HepG2 (cell line): Measurements from ENCODE around the gene RAET1E. TPM values are rescaled to one million over a fixed set of nuclear protein-coding genes. Genes with fewer than 3 reads are reported as not detected.
A peak's percentile ranks its signal among the peaks of the same experiment; 100 is the strongest.

ENCODE experiments used
- DMTF1 ChIP-seq: sonication (generic); formaldehyde crosslinking; IDR thresholded peaks from 2 replicates; pipeline ENCODE4 v1.4.0; 2020; ENCODE audit warnings: mild to moderate bottlenecking, missing genetic modification reagents
- ELK4 ChIP-seq: sonication (generic); formaldehyde crosslinking; IDR thresholded peaks from 2 replicates; pipeline ENCODE4 v1.9.0; 2021; ENCODE audit warnings: missing genetic modification reagents, borderline replicate concordance
- ERF ChIP-seq: IDR thresholded peaks from 2 replicates; pipeline ENCODE4 v1.6.1; 2018; ENCODE audit warnings: missing biosample characterization, missing genetic modification reagents
- FLYWCH1 ChIP-seq: sonication (generic); formaldehyde crosslinking; IDR thresholded peaks from 2 replicates; pipeline ENCODE4 v1.8.1; 2023; ENCODE audit warnings: mild to moderate bottlenecking, missing genetic modification reagents
- FOXP1 ChIP-seq, 2 experiments: fragments of 450-650 bp in 1 of 2; IDR thresholded peaks; 2 replicates each; pipeline ENCODE4 v1.6.1; 2017 to 2018; ENCODE audit warnings: antibody characterized with exemption in 1 of 2
- HMG20B ChIP-seq: conservative IDR thresholded peaks from 2 replicates; pipeline ENCODE4 v1.6.1; 2016; ENCODE audit warnings: missing genetic modification reagents, missing compliant biosample characterization
- HOXA5 ChIP-seq: sonication (generic); formaldehyde crosslinking; IDR thresholded peaks from 2 replicates; pipeline ENCODE4 v1.4.0; 2020; ENCODE audit warnings: missing genetic modification reagents
- KDM5A ChIP-seq: fragments of 200-600 bp; sonication (generic); IDR thresholded peaks from 2 replicates; pipeline ENCODE4 v1.7.0; 2018; ENCODE audit warnings: antibody characterized with exemption, mild to moderate bottlenecking, low read length, borderline replicate concordance
- MTA1 ChIP-seq: sonication (generic); formaldehyde crosslinking; IDR thresholded peaks from 2 replicates; pipeline ENCODE4 v1.4.0; 2020; ENCODE audit warnings: missing genetic modification reagents, mild to moderate bottlenecking, borderline replicate concordance
- TARDBP ChIP-seq: sonication (generic); formaldehyde crosslinking; IDR thresholded peaks from 2 replicates; pipeline ENCODE4 v1.8.0; 2022; ENCODE audit warnings: mild to moderate bottlenecking, missing genetic modification reagents
- ZNF235 ChIP-seq: sonication (generic); formaldehyde crosslinking; IDR thresholded peaks from 2 replicates; pipeline ENCODE4 v1.8.1; 2023; ENCODE audit warnings: mild to moderate bottlenecking, missing genetic modification reagents, borderline replicate concordance
- polyA plus RNA-seq, 8 experiments: library from polyadenylated mRNA; depleted of rRNA in 3 of 8; stranded (reverse) in 7 of 8; unstranded in 1 of 8; fragments of >200 nt; fragmentation: Illumina TruSeq in 4 of 8; extraction: Trizol in 4 of 8; gene quantifications; 2 replicates each; pipeline versions ENCODE4 v1.2.1 to v1.2.3, GENCODE V29; 2011 to 2016; ENCODE audit warnings: low read depth in 4 of 8, missing spikeins in 1 of 8, mixed read lengths in 1 of 8; ENCODE audit not compliant: insufficient read depth in 1 of 8
- total RNA-seq, 5 experiments: library from RNA; depleted of rRNA; stranded (reverse); fragments of >200 nt; fragmentation: Illumina TruSeq; extraction: Trizol; gene quantifications; 2 replicates each; pipeline ENCODE4 v1.2.3, GENCODE V29; 2016; ENCODE audit warnings: low read depth in 1 of 5
- TF ChIP-seq, protein P1 (sequence below): IDR thresholded peaks from 2 replicates; pipeline ENCODE4 v1.6.1; 2016; ENCODE audit warnings: low read depth
- TF ChIP-seq, protein P2 (sequence below): sonication (generic); formaldehyde crosslinking; IDR thresholded peaks from 2 replicates; pipeline ENCODE4 v1.4.0; 2020; ENCODE audit warnings: low read depth, mild to moderate bottlenecking, missing genetic modification reagents
- TF ChIP-seq, protein P3 (sequence below): sonication (generic); formaldehyde crosslinking; IDR thresholded peaks from 2 replicates; pipeline ENCODE4 v1.5.0; 2020; ENCODE audit warnings: missing genetic modification reagents

RAET1E gene
- total and polyA plus RNA-seq, 2 of the 13 experiments (the other 11 are each of a cell fraction or from before 2014, with no cell fraction given): not detected

GRCh38 chr6:149859938-149860337 lies 38.0 kb downstream of the RAET1E start (continued):
- TF ChIP-seq HOXA5 (CRISPR knock-in tag) (no peak), TARDBP (CRISPR knock-in tag) (no peak), FOXP1 (IDR thresholded peaks at IDR 0.05) (no peak), FOXP1 (CRISPR knock-in tag; IDR thresholded peaks at IDR 0.05) (peak; percentile 34; the same call in 1 of the 2 replicates), ELK4 (CRISPR knock-in tag) (no peak), MTA1 (CRISPR knock-in tag) (no peak), ZNF235 (CRISPR knock-in tag) (no peak), ERF (CRISPR knock-in tag) (no peak), DMTF1 (CRISPR knock-in tag) (no peak), FLYWCH1 (CRISPR knock-in tag) (no peak), HMG20B (CRISPR knock-in tag) (0 out of 2 replicates have a peak, but pooled peaks have one; percentile 33), KDM5A (no peak)
- TF ChIP-seq, protein P1, sequence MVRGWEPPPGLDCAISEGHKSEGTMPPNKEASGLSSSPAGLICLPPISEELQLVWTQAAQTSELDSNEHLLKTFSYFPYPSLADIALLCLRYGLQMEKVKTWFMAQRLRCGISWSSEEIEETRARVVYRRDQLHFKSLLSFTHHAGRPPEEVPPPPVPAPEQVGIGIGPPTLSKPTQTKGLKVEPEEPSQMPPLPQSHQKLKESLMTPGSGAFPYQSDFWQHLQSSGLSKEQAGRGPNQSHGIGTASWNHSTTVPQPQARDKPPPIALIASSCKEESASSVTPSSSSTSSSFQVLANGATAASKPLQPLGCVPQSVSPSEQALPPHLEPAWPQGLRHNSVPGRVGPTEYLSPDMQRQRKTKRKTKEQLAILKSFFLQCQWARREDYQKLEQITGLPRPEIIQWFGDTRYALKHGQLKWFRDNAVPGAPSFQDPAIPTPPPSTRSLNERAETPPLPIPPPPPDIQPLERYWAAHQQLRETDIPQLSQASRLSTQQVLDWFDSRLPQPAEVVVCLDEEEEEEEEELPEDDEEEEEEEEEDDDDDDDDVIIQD (CRISPR knock-in tag): no peak
- TF ChIP-seq, protein P2, sequence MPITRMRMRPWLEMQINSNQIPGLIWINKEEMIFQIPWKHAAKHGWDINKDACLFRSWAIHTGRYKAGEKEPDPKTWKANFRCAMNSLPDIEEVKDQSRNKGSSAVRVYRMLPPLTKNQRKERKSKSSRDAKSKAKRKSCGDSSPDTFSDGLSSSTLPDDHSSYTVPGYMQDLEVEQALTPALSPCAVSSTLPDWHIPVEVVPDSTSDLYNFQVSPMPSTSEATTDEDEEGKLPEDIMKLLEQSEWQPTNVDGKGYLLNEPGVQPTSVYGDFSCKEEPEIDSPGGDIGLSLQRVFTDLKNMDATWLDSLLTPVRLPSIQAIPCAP: no peak
- TF ChIP-seq, protein P3, sequence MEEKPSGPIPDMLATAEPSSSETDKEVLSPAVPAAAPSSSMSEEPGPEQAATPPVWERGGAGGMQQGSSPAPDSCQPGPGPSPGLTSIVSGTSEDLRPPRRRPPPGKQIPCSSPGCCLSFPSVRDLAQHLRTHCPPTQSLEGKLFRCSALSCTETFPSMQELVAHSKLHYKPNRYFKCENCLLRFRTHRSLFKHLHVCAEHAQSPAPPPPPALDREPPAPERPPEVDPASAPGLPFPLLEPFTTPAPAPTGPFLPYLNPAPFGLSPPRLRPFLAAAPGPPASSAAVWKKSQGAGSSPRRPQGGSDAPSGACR: no peak
